Neural progenitor cell (in vitro differentiated cells): ENCODE data around the gene ATXN3L. TPM values are rescaled to one million over a fixed set of nuclear protein-coding genes. Genes with fewer than 3 reads are reported as not detected.

Source experiments
- DNase-seq: peaks from one replicate; pipeline ENCODE4 v3.0.0-alpha.2; 2016; ENCODE audit warnings: low spot score
- H2AFZ ChIP-seq: fragments of 200-600 bp; sonication (generic); replicated peaks from 2 replicates; pipeline ENCODE4 v1.6.1; 2016; ENCODE audit warnings: antibody characterized with exemption
- H3F3A ChIP-seq: fragments of 200-600 bp; sonication (generic); 2 replicates; pipeline ENCODE4 v1.6.1; 2016; ENCODE audit warnings: antibody characterized with exemption, low read depth
- H3K27ac ChIP-seq: fragments of 200-600 bp; sonication (generic); 2 replicates; pipeline ENCODE4 v1.5.1; 2016; ENCODE audit warnings: mild to moderate bottlenecking
- H3K27me3 ChIP-seq: fragments of 200-600 bp; sonication (generic); 2 replicates; pipeline ENCODE4 v1.6.1; 2016; ENCODE audit warnings: mild to moderate bottlenecking, moderate library complexity
- H3K36me3 ChIP-seq: fragments of 200-600 bp; sonication (generic); 2 replicates; pipeline ENCODE4 v1.5.1; 2016
- H3K4me1 ChIP-seq: fragments of 200-600 bp; sonication (generic); 2 replicates; pipeline ENCODE4 v1.6.1; 2016; ENCODE audit warnings: mixed run types
- H3K4me2 ChIP-seq: fragments of 200-600 bp; sonication (generic); 2 replicates; pipeline ENCODE4 v1.6.1; 2016
- H3K4me3 ChIP-seq: fragments of 200-600 bp; sonication (generic); 2 replicates; pipeline ENCODE4 v1.5.1; 2016
- H3K79me2 ChIP-seq: fragments of 200-600 bp; sonication (generic); 2 replicates; pipeline ENCODE4 v1.6.1; 2016; ENCODE audit warnings: low read depth
- H3K9ac ChIP-seq: fragments of 200-600 bp; sonication (generic); 2 replicates; pipeline ENCODE4 v1.6.1; 2016
- H3K9me3 ChIP-seq: fragments of 200-600 bp; sonication (generic); 2 replicates; pipeline ENCODE4 v1.5.1; 2016; ENCODE audit warnings: low read depth
- H4K20me1 ChIP-seq: fragments of 200-600 bp; sonication (generic); 2 replicates; pipeline ENCODE4 v1.6.1; 2016; ENCODE audit warnings: low read depth
- H3K27ac Mint-ChIP-seq: 3 replicates; pipeline ENCODE4 v1.8.0; 2021; ENCODE audit warnings: mixed read lengths
- H3K27me3 Mint-ChIP-seq: 2 replicates; pipeline ENCODE4 v1.8.0; 2022; ENCODE audit warnings: low read depth, mild to moderate bottlenecking, inconsistent platforms, moderate library complexity, mixed read lengths; ENCODE audit not compliant: insufficient read depth
- H3K36me3 Mint-ChIP-seq: 3 replicates; pipeline ENCODE4 v1.8.0; 2021; ENCODE audit warnings: mixed read lengths
- H3K4me1 Mint-ChIP-seq: 3 replicates; pipeline ENCODE4 v1.8.0; 2021; ENCODE audit warnings: mixed read lengths
- H3K4me3 Mint-ChIP-seq: 3 replicates; pipeline ENCODE4 v1.8.0; 2021; ENCODE audit warnings: mild to moderate bottlenecking, moderate library complexity, mixed read lengths
- H3K9me3 Mint-ChIP-seq: 3 replicates; pipeline ENCODE4 v1.8.0; 2020; ENCODE audit warnings: mixed read lengths
- CTCF ChIP-seq: fragments of 200-600 bp; sonication (generic); IDR thresholded peaks from 2 replicates; pipeline ENCODE4 v1.5.1; 2017; ENCODE audit warnings: antibody characterized with exemption, mild to moderate bottlenecking
- EZH2 ChIP-seq: fragments of 200-600 bp; sonication (generic); IDR thresholded peaks from 2 replicates; pipeline ENCODE4 v1.6.1; 2017; ENCODE audit warnings: antibody characterized with exemption, mild to moderate bottlenecking, moderate library complexity
- EZH2phosphoT487 ChIP-seq: fragments of 200-600 bp; sonication (generic); IDR thresholded peaks from 2 replicates; pipeline ENCODE4 v1.6.1; 2017; ENCODE audit warnings: antibody characterized with exemption
- total RNA-seq: library from RNA; depleted of rRNA; stranded (reverse); fragments of >200 nt; gene quantifications from 2 replicates; pipeline ENCODE4 v1.2.3, GENCODE V29; 2015; ENCODE audit warnings: low replicate concordance

ATXN3L gene
- total RNA-seq, 1 donor from 2014 or later: not detected

- no peak overlapping the region for H3K27ac ChIP-seq
- H2AFZ ChIP-seq: no peak overlapping the region
- H3K9me3 ChIP-seq: no peaks in the 10 kb centered on the region
- no peaks in the 10 kb centered on the region for H3K79me2 ChIP-seq
- no peak overlapping the region for H3K9ac ChIP-seq
- Mint-ChIP-seq H3K4me3 (no peak overlapping the region), H3K27ac (no peak overlapping the region), H3K27me3 (no peaks in the 10 kb centered on the region), H3K4me1 (no peaks in the 10 kb centered on the region), H3K36me3 (no peaks in the 10 kb centered on the region), H3K9me3 (no peaks in the 10 kb centered on the region)
- no peak overlapping the region for H3K4me3 ChIP-seq
- no peaks in the 10 kb centered on the region for H3K36me3 ChIP-seq
- H4K20me1 ChIP-seq: no peaks in the 10 kb centered on the region
- H3F3A ChIP-seq: no peaks in the 10 kb centered on the region
- no peaks in the 10 kb centered on the region for H3K4me1 ChIP-seq
- DNase-seq: no peak
- H3K4me2 ChIP-seq: no peak overlapping the region
- TF ChIP-seq EZH2phosphoT487 (no peak), EZH2 (no peak), CTCF (no peak)
- no peaks in the 10 kb centered on the region for H3K27me3 ChIP-seq
These were observed 10.6 kb upstream of the ATXN3L start for GRCh38 chrX:13330446-13330845.

- H3K4me3 ChIP-seq: no peak overlapping the region
- H3K4me2 ChIP-seq: no peak overlapping the region
- no peak for DNase-seq
- no peak overlapping the region for H3K27ac ChIP-seq
- no peaks in the 10 kb centered on the region for H4K20me1 ChIP-seq
- H3K36me3 ChIP-seq: no peaks in the 10 kb centered on the region
- H3K9ac ChIP-seq: no peak overlapping the region
- H3K4me1 ChIP-seq: no peaks in the 10 kb centered on the region
- no peak for TF ChIP-seq EZH2phosphoT487
- TF ChIP-seq EZH2: no peak
- no peak for TF ChIP-seq CTCF
- H2AFZ ChIP-seq: no peak overlapping the region
- H3F3A ChIP-seq: no peaks in the 10 kb centered on the region
- Mint-ChIP-seq H3K9me3 (peaks cover 3% of the 10 kb centered on the region), H3K4me1 (no peaks in the 10 kb centered on the region), H3K4me3 (no peak overlapping the region), H3K27me3 (no peaks in the 10 kb centered on the region), H3K27ac (no peak overlapping the region), H3K36me3 (no peaks in the 10 kb centered on the region)
- no peaks in the 10 kb centered on the region for H3K27me3 ChIP-seq
- no peaks in the 10 kb centered on the region for H3K9me3 ChIP-seq
- no peaks in the 10 kb centered on the region for H3K79me2 ChIP-seq
These were observed 7.8 kb upstream of the ATXN3L start for GRCh38 chrX:13327666-13328065.

GRCh38 chrX:13323241-13323640 lies 3.4 kb upstream of the ATXN3L start:
- Histone ChIP-seq H3K4me3 (no peak overlapping the region), H3K4me1 (no peaks in the 10 kb centered on the region), H3K27me3 (no peaks in the 10 kb centered on the region), H4K20me1 (no peaks in the 10 kb centered on the region), H3K27ac (no peak overlapping the region), H3F3A (no peaks in the 10 kb centered on the region), H3K36me3 (no peaks in the 10 kb centered on the region), H2AFZ (no peak overlapping the region), H3K9me3 (no peaks in the 10 kb centered on the region), H3K9ac (no peak overlapping the region), H3K4me2 (no peak overlapping the region), H3K79me2 (no peaks in the 10 kb centered on the region)
- H3K4me1 Mint-ChIP-seq: no peaks in the 10 kb centered on the region
- TF ChIP-seq EZH2: no peak
- no peak for TF ChIP-seq CTCF
- peaks cover 8% of the 10 kb centered on the region for H3K9me3 Mint-ChIP-seq
- H3K27me3 Mint-ChIP-seq: no peaks in the 10 kb centered on the region
- H3K36me3 Mint-ChIP-seq: no peaks in the 10 kb centered on the region
- H3K4me3 Mint-ChIP-seq: no peak overlapping the region
- no peak for DNase-seq
- no peak overlapping the region for H3K27ac Mint-ChIP-seq

- no peak overlapping the region for H2AFZ ChIP-seq
- H3K27me3 Mint-ChIP-seq: no peaks in the 10 kb centered on the region
- H3K27ac ChIP-seq: no peak overlapping the region
- peaks cover 13% of the 10 kb centered on the region for H3K9me3 Mint-ChIP-seq
- H3K4me1 Mint-ChIP-seq: no peaks in the 10 kb centered on the region
- no peaks in the 10 kb centered on the region for H3K4me1 ChIP-seq
- no peaks in the 10 kb centered on the region for H3K9me3 ChIP-seq
- H3K27me3 ChIP-seq: no peaks in the 10 kb centered on the region
- H3K9ac ChIP-seq: no peak overlapping the region
- H3K36me3 Mint-ChIP-seq: no peaks in the 10 kb centered on the region
- no peaks in the 10 kb centered on the region for H3F3A ChIP-seq
- no peak overlapping the region for H3K27ac Mint-ChIP-seq
- no peak for DNase-seq
- no peak overlapping the region for H3K4me3 ChIP-seq
- no peak overlapping the region for H3K4me3 Mint-ChIP-seq
- no peaks in the 10 kb centered on the region for H3K79me2 ChIP-seq
- H3K36me3 ChIP-seq: no peaks in the 10 kb centered on the region
- H3K4me2 ChIP-seq: no peak overlapping the region
- no peaks in the 10 kb centered on the region for H4K20me1 ChIP-seq
- no peak for TF ChIP-seq EZH2
- TF ChIP-seq EZH2phosphoT487: no peak
- TF ChIP-seq CTCF: no peak
These were observed 2.5 kb downstream of the ATXN3L start for GRCh38 chrX:13317366-13317765.
